ENCODE measurements around the gene FYTTD1.

DNA sequence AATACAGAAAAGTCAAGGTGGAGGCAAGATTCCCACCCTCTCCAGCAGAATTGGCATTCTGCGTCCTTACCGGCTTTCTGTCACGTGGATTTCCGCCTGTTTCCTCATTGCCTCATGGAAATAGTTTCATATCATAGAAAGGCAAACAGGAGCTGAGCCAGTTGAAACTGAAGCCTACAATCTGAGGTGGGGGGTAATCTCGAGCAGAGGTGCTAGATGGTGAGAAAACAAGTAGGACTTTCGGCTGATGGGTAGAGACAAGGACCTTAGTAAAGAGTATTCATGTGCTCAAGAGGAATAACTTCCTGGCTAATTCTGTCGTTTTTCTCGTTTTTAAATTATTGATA, 81.3 kb downstream of the FYTTD1 start:
- TF ChIP-seq, protein P1, sequence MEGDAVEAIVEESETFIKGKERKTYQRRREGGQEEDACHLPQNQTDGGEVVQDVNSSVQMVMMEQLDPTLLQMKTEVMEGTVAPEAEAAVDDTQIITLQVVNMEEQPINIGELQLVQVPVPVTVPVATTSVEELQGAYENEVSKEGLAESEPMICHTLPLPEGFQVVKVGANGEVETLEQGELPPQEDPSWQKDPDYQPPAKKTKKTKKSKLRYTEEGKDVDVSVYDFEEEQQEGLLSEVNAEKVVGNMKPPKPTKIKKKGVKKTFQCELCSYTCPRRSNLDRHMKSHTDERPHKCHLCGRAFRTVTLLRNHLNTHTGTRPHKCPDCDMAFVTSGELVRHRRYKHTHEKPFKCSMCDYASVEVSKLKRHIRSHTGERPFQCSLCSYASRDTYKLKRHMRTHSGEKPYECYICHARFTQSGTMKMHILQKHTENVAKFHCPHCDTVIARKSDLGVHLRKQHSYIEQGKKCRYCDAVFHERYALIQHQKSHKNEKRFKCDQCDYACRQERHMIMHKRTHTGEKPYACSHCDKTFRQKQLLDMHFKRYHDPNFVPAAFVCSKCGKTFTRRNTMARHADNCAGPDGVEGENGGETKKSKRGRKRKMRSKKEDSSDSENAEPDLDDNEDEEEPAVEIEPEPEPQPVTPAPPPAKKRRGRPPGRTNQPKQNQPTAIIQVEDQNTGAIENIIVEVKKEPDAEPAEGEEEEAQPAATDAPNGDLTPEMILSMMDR (IDR thresholded peaks at IDR 0.05) = no peak
- TF ChIP-seq POLR2A (IDR thresholded peaks at IDR 0.05; ENCODE audit: low read depth) = no peak
